Effector memory CD4-positive, alpha-beta T cell (primary cell): ENCODE results near the gene KLHL36.

ENCODE experiments used
- DNase-seq, 3 donors: peaks; one replicate each; pipeline ENCODE4 v3.0.0-alpha.2; 2020
- H3K27ac ChIP-seq: 2 replicates; pipeline ENCODE4 v1.7.0; 2013; ENCODE audit warnings: mild to moderate bottlenecking, low read length, moderate library complexity; ENCODE audit not compliant: insufficient read depth, poor library complexity, severe bottlenecking
- H3K27me3 ChIP-seq: replicated peaks from 2 replicates; pipeline ENCODE4 v1.7.0; 2013; ENCODE audit warnings: mild to moderate bottlenecking, low read length; ENCODE audit not compliant: insufficient read depth, control insufficient read depth, poor library complexity, severe bottlenecking
- H3K36me3 ChIP-seq: 2 replicates; pipeline ENCODE4 v1.7.0; 2013; ENCODE audit warnings: mild to moderate bottlenecking, low read length, moderate library complexity; ENCODE audit not compliant: control insufficient read depth, insufficient read depth
- H3K4me1 ChIP-seq: 2 replicates; pipeline ENCODE4 v1.7.0; 2013; ENCODE audit warnings: low read length, mild to moderate bottlenecking; ENCODE audit not compliant: control insufficient read depth, insufficient read depth, poor library complexity, severe bottlenecking
- H3K4me3 ChIP-seq: 2 replicates; pipeline ENCODE4 v1.7.0; 2013; ENCODE audit warnings: low read length, low read depth, mild to moderate bottlenecking; ENCODE audit not compliant: insufficient read depth, poor library complexity, severe bottlenecking
- H3K9me3 ChIP-seq: 2 replicates; pipeline ENCODE4 v1.7.0; 2013; ENCODE audit warnings: mild to moderate bottlenecking, low read length, moderate library complexity; ENCODE audit not compliant: control insufficient read depth

The KLHL36 gene

GRCh38 chr16:84667600-84668309 lies 19.4 kb downstream of the KLHL36 start:
- Histone ChIP-seq H3K27ac (no peak overlapping the region), H3K9me3 (no peaks in the 10 kb centered on the region), H3K36me3 (peaks cover 32% of the 10 kb centered on the region), H3K27me3 (no peaks in the 10 kb centered on the region), H3K4me1 (no peaks in the 10 kb centered on the region), H3K4me3 (no peak overlapping the region)
- no peak for DNase-seq

- peaks cover 10% of the 10 kb centered on the region for H3K36me3 ChIP-seq
- no peaks in the 10 kb centered on the region for H3K9me3 ChIP-seq
- H3K27me3 ChIP-seq, result no peaks in the 10 kb centered on the region
- DNase-seq, result no peak
- H3K27ac ChIP-seq, result no peak overlapping the region
- H3K4me3 ChIP-seq, result no peak overlapping the region
- H3K4me1 ChIP-seq, result no peaks in the 10 kb centered on the region
These were observed 21.8 kb downstream of the KLHL36 start for GRCh38 chr16:84670063-84670462.

DNA sequence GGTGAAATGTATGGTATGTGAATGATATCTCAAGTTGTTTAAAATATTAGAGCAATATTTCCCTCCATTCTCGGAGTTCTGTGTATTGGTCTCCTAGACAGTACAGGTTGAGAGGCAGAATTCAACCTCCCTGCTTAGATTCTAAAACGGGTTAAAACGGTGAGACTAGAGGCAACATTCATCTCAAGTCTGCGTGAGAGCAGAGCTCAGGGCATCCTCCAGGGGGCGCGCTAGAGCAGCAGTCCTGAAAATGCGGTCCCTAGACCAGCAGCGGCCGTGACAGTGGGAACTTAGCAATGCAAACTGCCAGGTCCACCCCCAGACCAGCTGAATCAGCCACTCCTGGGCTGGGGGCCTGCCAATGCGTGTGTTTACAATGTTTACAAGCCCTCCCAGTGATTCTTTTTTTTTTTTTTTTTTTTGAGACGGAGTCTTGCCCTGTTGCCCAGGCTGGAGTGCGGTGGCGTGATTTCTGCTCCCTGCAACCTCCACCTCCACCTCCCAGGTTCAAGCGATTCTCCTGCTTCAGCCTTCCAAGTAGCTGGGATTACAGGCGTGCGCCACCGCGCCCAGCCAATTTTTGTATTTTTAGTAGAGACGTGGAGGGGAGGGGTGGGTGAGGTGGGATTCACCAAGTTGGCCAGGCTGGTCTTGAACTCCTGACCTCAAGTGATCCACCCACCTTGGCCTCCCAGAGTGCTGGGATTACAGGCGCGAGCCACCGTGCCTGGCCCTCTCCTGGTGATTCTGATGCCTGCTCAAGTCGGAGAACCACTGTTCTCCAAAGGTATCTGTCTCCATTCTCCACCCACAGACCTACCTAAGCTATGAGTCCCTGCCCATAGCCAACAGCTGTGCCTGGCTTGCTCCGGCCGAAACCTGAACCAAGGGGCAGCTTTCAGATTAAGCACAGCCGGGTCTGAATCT lies 24.2 kb downstream of the KLHL36 start:
- no peak overlapping the region for H3K27ac ChIP-seq
- no peaks in the 10 kb centered on the region for H3K36me3 ChIP-seq
- H3K4me3 ChIP-seq, result no peak overlapping the region
- peak; percentile 63 to 72 (median 66) for DNase-seq
- no peaks in the 10 kb centered on the region for H3K4me1 ChIP-seq
- H3K27me3 ChIP-seq, result no peaks in the 10 kb centered on the region
- H3K9me3 ChIP-seq, result no peaks in the 10 kb centered on the region

GRCh38 chr16:84673203-84673535 lies 24.9 kb downstream of the KLHL36 start:
- Histone ChIP-seq H3K36me3 (no peaks in the 10 kb centered on the region), H3K4me3 (no peak overlapping the region), H3K4me1 (no peaks in the 10 kb centered on the region), H3K27ac (no peak overlapping the region), H3K27me3 (no peaks in the 10 kb centered on the region), H3K9me3 (no peaks in the 10 kb centered on the region)
- no peak for DNase-seq

DNA sequence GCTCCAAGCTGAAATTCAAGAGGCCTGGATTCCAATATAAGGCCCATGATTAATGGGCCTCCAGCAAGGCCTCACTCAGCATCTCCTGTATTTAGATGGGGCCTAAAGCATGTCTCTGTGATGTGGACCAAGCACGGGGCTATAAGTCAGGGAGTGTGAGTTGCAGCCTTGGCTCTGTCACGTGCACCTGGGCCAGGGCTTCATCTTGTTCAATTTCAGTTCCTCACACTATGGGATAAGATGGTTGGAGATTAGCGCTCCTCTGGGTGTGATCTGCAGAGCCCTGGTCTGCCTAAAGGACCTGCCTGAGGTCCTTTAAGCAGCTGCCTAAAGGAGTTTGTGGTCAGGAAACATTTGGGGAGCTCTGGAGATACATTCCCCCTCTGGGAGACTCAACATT lies 25.2 kb downstream of the KLHL36 start:
- H3K4me3 ChIP-seq, result no peak overlapping the region
- H3K27ac ChIP-seq, result no peak overlapping the region
- no peaks in the 10 kb centered on the region for H3K27me3 ChIP-seq
- no peaks in the 10 kb centered on the region for H3K36me3 ChIP-seq
- no peaks in the 10 kb centered on the region for H3K9me3 ChIP-seq
- DNase-seq, result no peak
- H3K4me1 ChIP-seq, result no peaks in the 10 kb centered on the region

DNA sequence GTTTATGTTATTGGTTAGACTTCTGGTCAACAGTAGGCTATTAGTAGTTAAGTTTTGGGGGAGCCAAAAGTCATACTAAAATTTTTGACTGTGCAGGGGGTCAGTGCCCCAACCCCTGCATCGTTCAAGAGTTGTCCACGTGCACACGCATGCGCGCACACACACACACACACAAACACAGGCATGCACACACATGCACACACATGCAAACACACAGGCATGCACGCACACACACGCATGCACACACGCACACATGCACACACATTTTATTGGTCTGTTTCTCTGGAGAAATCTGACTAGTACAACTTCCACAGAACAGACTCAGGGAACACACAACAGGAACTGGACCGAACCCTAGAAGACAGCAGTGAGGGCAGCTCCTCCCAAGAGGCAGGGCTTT lies 27.1 kb downstream of the KLHL36 start:
- no peaks in the 10 kb centered on the region for H3K36me3 ChIP-seq
- H3K4me3 ChIP-seq, result no peak overlapping the region
- no peaks in the 10 kb centered on the region for H3K9me3 ChIP-seq
- no peak for DNase-seq
- no peaks in the 10 kb centered on the region for H3K27me3 ChIP-seq
- no peak overlapping the region for H3K27ac ChIP-seq
- H3K4me1 ChIP-seq, result no peaks in the 10 kb centered on the region

- Histone ChIP-seq H3K9me3 (no peaks in the 10 kb centered on the region), H3K36me3 (no peaks in the 10 kb centered on the region), H3K4me1 (no peaks in the 10 kb centered on the region), H3K27me3 (no peaks in the 10 kb centered on the region), H3K27ac (no peak overlapping the region), H3K4me3 (no peak overlapping the region)
- no peak for DNase-seq
These were observed 27.6 kb downstream of the KLHL36 start for GRCh38 chr16:84675884-84676283.

DNA sequence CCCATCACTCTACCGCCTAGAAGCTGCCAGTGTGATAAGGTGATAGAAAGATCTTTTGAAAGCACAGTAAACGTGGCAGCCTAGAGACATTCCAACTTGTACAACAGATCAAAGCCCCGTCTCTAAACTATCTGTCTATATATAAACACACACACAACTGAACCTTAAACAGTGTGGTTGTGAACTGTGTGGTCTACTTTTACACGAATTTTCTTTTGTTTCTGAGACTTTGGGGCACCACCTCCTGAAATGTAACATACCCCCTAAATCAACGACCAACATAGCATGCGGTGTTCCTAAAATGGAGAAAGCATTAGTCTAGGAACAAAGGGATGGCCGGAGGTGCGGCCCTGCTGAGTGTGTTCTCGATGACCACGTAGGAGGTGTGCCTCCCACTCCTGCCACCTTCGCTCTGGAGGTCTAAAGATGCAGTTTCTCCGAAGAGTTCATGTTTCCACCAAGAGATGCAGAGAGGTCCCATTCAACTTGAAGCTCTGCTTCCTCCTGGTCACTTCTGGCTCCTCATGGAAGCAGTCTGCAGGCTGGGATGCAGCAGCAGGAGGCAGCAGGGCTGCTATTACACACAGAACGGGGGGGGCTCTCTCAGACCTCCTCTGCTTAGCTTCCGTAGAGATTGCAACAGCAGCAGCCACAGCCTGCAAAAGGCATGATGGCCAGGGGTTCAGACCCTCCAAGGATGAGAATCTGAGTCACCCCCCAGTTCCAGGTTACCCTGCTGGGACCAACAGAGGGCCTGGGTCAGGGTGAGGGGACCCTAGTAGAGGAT lies 28.9 kb downstream of the KLHL36 start:
- no peak for DNase-seq
- Histone ChIP-seq H3K4me3 (no peak overlapping the region), H3K4me1 (no peaks in the 10 kb centered on the region), H3K9me3 (no peaks in the 10 kb centered on the region), H3K27ac (no peak overlapping the region), H3K36me3 (no peaks in the 10 kb centered on the region), H3K27me3 (no peaks in the 10 kb centered on the region)

GRCh38 chr16:84677849-84678248 lies 29.5 kb downstream of the KLHL36 start:
- no peak for DNase-seq
- Histone ChIP-seq H3K4me1 (no peaks in the 10 kb centered on the region), H3K27ac (no peak overlapping the region), H3K9me3 (no peaks in the 10 kb centered on the region), H3K36me3 (no peaks in the 10 kb centered on the region), H3K4me3 (no peak overlapping the region), H3K27me3 (no peaks in the 10 kb centered on the region)

DNA sequence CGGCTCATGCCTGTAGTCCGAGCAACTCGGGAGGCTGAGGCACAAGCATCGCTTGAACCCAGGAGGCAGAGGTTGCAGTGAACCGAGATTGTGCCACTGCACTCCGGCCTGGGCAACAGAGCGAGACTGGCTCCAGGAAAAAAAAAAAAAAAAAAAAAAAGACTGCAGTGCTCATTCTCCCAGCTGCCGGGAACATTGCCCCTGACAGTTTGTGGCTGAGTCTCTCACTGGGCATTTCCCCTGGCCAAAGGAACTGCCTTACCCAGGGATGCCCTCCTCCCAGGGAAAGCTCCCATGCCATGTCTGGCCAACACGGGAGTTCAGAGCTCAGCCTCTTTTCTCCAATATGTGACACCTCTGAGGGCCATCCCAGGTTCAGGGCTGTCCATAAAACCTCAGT lies 30.2 kb downstream of the KLHL36 start:
- Histone ChIP-seq H3K27ac (no peak overlapping the region), H3K9me3 (no peaks in the 10 kb centered on the region), H3K4me3 (no peak overlapping the region), H3K36me3 (no peaks in the 10 kb centered on the region), H3K27me3 (no peaks in the 10 kb centered on the region), H3K4me1 (no peaks in the 10 kb centered on the region)
- no peak for DNase-seq
